Heart right ventricle (tissue), 16 donors: ENCODE measurements around the gene CEACAM20. TPM values are rescaled to one million over a fixed set of nuclear protein-coding genes. Genes with fewer than 3 reads are reported as not detected.

ENCODE experiments used
- ATAC-seq, 8 donors: fragments of 200-7000 bp; cut with Tn5 transposase; one replicate each; pipeline ENCODE4 v1.9.1; 2020; ENCODE audit warnings: mild to moderate bottlenecking in 8 of 8, moderate library complexity in 8 of 8, moderate number of reproducible peaks in 1 of 8
- DNase-seq, 2 donors: peaks; one replicate each; pipeline ENCODE4 v3.0.0-alpha.2; 2020
- H3K27ac ChIP-seq, 10 donors: fragments of 200-600 bp; sonication (generic) in 2 of 10; one replicate each; pipeline versions ENCODE4 v1.5.0 to v1.8.0; 2020 to 2022; ENCODE audit warnings: mild to moderate bottlenecking in 3 of 10
- H3K27me3 ChIP-seq, 7 donors: fragments of 200-600 bp; one replicate each; pipeline ENCODE4 v1.8.0; 2021 to 2022; ENCODE audit warnings: mild to moderate bottlenecking in 2 of 7
- H3K36me3 ChIP-seq, 9 donors: fragments of 200-600 bp; sonication (generic) in 1 of 9; one replicate each; pipeline versions ENCODE4 v1.5.0 to v1.8.0; 2020 to 2022; ENCODE audit warnings: mild to moderate bottlenecking in 2 of 9
- H3K4me1 ChIP-seq, 9 donors: fragments of 200-600 bp; sonication (generic) in 1 of 9; one replicate each; pipeline versions ENCODE4 v1.5.0 to v1.8.0; 2020 to 2022; ENCODE audit warnings: mild to moderate bottlenecking in 4 of 9
- H3K4me3 ChIP-seq, 10 donors: fragments of 200-600 bp; sonication (generic) in 2 of 10; one replicate each; pipeline versions ENCODE4 v1.5.0 to v1.8.0; 2020 to 2022; ENCODE audit warnings: mild to moderate bottlenecking in 7 of 10, moderate library complexity in 2 of 10
- H3K9me3 ChIP-seq, 11 donors: fragments of 200-600 bp in 10 of 11; sonication (generic) in 2 of 11; one replicate each; pipeline versions ENCODE4 v1.5.0 to v1.8.0; 2013 to 2022; ENCODE audit warnings: mild to moderate bottlenecking in 2 of 11, control low read depth in 1 of 11, moderate library complexity in 1 of 11
- WGBS, 2 donors: extraction: QIAGEN DNeasy Blood & Tissue Kit; methylation state at CpG; one replicate each; pipeline ENCODE4 v1.1.7; 2013; ENCODE audit warnings: inconsistent platforms in 1 of 2; 5-methylcytosine and 5-hydroxymethylcytosine counted together
- intact Hi-C, 10 donors: fragments of 100-400 bp; cut with DNase I; formaldehyde crosslinking; loops; one replicate each; pipeline versions ENCODE4 v1.11.1 to v1.14.2; 2022
- polyA plus RNA-seq, 2 donors: library from polyadenylated mRNA; stranded (reverse); fragments of 200-250 nt; gene quantifications; one replicate each; pipeline ENCODE4 v1.2.3, GENCODE V29; 2013
- total RNA-seq, 10 donors: library from RNA; stranded (reverse); fragmentation: NEBNext Ultra II Directional in 3 of 10; extraction: Animal tissue kit (Norgen Biotek cat#: 25700) in 3 of 10; gene quantifications; one replicate each; pipeline versions ENCODE4 v1.2.1 to v1.2.4, GENCODE V29; 2021 to 2023
- TF ChIP-seq, protein P1 (sequence below), 9 donors: fragments of 200-600 bp; sonication (generic) in 2 of 9; IDR thresholded peaks; one replicate each; pipeline versions ENCODE4 v1.5.0 to v1.8.0; 2021 to 2022; ENCODE audit warnings: antibody characterized with exemption in 9 of 9, mild to moderate bottlenecking in 5 of 9, moderate library complexity in 1 of 9
- donor health status: Arrhythmogenic right ventricular cardiomyopathy.
- donor health status: ischemic (EF 13 %, LVEDD 7.1; RV severe dilation, severe dysfunction).
- donor health status: healthy with polysubstance abuse.
- donor health status: DM: no; HTN: yes; CAD: no.
- donor health status: DM: no; HTN: no; CAD: no.
- donor health status: ischemic (EF 25% LVEDD 6.9; RV normal size, moderate dysfunction).
- donor health status: ischemic (EF 25% LVEDD 5.7; RV mildly dilated, moderate dysfunction).
- donor health status: healthy.
- donor health status: DM: yes; HTN: yes; CAD: no.
- donor health status: Ischemic cardiomyopathy.
- donor health status: ischemic (EF 35%, LVEDD 5.7; RV mildly dilated, moderate dysfunction).
- donor health status: nonischemic (EF 11% LVEDD 7.7; RV severe dilation, severe dysfunction).
- donor health status: DM: yes; HTN: yes; CAD: no.
- donor health status: PGD.
- donor health status: ischemic (EF 29% LVEDD 5.4; RV normal size, mild dysfunction).
- donor health status: nonischemic (EF 23%, LVEDD 6.1; RV moderate dilation, normal function).

Gene CEACAM20
- total and polyA plus RNA-seq, 12 donors = not detected

- no peak for ATAC-seq
- H3K4me3 ChIP-seq = no peak overlapping the region
- peaks cover 0 to 47% (median 13%) of the 10 kb centered on the region in 7 donors for H3K27me3 ChIP-seq
- TF ChIP-seq, protein P1, sequence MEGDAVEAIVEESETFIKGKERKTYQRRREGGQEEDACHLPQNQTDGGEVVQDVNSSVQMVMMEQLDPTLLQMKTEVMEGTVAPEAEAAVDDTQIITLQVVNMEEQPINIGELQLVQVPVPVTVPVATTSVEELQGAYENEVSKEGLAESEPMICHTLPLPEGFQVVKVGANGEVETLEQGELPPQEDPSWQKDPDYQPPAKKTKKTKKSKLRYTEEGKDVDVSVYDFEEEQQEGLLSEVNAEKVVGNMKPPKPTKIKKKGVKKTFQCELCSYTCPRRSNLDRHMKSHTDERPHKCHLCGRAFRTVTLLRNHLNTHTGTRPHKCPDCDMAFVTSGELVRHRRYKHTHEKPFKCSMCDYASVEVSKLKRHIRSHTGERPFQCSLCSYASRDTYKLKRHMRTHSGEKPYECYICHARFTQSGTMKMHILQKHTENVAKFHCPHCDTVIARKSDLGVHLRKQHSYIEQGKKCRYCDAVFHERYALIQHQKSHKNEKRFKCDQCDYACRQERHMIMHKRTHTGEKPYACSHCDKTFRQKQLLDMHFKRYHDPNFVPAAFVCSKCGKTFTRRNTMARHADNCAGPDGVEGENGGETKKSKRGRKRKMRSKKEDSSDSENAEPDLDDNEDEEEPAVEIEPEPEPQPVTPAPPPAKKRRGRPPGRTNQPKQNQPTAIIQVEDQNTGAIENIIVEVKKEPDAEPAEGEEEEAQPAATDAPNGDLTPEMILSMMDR (IDR thresholded peaks at IDR 0.05) = no peak
- intact Hi-C loops = no loop called here
- H3K9me3 ChIP-seq = peaks cover 0 to 6% (median 0%) of the 10 kb centered on the region in 11 donors
- no peaks in the 10 kb centered on the region for H3K4me1 ChIP-seq
- H3K27ac ChIP-seq = no peak overlapping the region
- H3K36me3 ChIP-seq = no peaks in the 10 kb centered on the region
- DNase-seq = no peak
Measured at GRCh38 chr19:44509478-44509877, 20.0 kb downstream of the CEACAM20 start.

GRCh38 chr19:44499962-44500949 lies 29.2 kb downstream of the CEACAM20 start, which contains the start of gene ZNF180:
TSS of gene ZNF180 (minus strand) at chr19:44500522. CDS start at chr19:44497334, 3,188 bp downstream.
- Histone ChIP-seq H3K27ac (peak within 1 kb of the TSS; percentile 77 to 97 (median 90)), H3K4me3 (peak within 1 kb of the TSS; percentile 51 to 98 (median 84)), H3K27me3 (peaks cover 0 to 7% (median 0%) of the 10 kb centered on the region in 7 donors), H3K36me3 (peaks cover 0 to 29% (median 22%) of the 10 kb centered on the region in 9 donors), H3K4me1 (peaks cover 7 to 19% (median 15%) of the 10 kb centered on the region in 9 donors), H3K9me3 (peaks cover 0 to 42% (median 22%) of the 10 kb centered on the region in 11 donors)
- TF ChIP-seq, protein P1 (IDR thresholded peaks at IDR 0.05) = peak; percentile 16 to 63 (median 56)
- DNase-seq = peak; percentile 96
- peak; percentile 96 to 99 (median 98) for ATAC-seq
- intact Hi-C loops = no loop called here
- 0% methylated on average over 77 to 78 of the region's 78 CpGs for WGBS, 2 donors

DNA sequence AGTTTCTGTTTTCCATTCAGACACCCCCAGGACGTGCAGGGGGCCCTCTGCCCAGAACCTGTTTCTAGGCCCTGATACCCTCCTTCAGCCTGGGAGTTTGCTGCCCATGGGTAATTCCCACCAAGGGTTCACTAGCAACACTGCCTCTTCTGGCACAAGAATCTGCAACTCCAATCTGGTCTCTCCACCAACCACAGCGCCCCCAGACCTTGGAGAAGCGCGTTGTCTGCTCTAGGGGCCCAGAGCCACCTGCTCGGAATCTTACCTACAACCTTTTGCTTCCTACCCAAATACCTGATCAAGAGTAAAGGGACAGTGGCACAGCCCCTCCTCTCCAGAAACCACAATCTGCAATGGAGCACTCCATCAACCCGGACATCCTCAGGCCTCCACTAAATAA lies 29.9 kb downstream of the CEACAM20 start:
- TF ChIP-seq, protein P1 (IDR thresholded peaks at IDR 0.05) = no peak
- Histone ChIP-seq H3K36me3 (peaks cover 0 to 36% (median 29%) of the 10 kb centered on the region in 9 donors), H3K4me1 (peaks cover 7 to 19% (median 15%) of the 10 kb centered on the region in 9 donors), H3K27me3 (peaks cover 0 to under 1% (median 0%) of the 10 kb centered on the region in 7 donors), H3K9me3 (peaks cover 0 to 49% (median 28%) of the 10 kb centered on the region in 11 donors), H3K27ac (peak overlapping the region in 3 of 10 donors; percentile 85 to 95 (median 95)), H3K4me3 (peak overlapping the region; percentile 51 to 98 (median 84))
- DNase-seq = no peak
- WGBS, 2 donors = 20 to 25% methylated on average over 6 of the region's 6 CpGs
- ATAC-seq = no peak
- intact Hi-C loops = no loop called here

DNA sequence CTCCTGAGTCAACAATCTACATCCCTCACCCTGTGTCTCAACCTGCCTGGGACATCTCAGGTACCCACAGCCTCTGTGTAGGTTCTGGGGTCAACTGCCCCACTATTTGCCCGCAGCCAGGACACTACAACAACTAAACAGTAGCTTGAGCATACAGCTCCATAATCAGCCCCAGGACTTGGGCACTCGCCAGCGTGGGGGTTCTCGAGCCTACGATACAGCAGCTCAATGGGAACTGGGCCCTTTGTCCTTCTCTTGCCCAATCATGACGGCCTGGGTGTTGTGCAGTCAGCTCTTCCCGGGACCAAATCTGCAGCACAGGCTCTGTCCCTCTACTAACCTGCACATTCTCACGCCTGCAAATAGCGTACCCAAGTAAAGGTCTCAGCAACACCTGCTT lies 30.5 kb downstream of the CEACAM20 start:
- Histone ChIP-seq H3K36me3 (peaks cover 2 to 42% (median 34%) of the 10 kb centered on the region in 9 donors), H3K9me3 (peaks cover 0 to 55% (median 34%) of the 10 kb centered on the region in 11 donors), H3K4me3 (peak overlapping the region in 4 of 10 donors; percentile 51 to 94 (median 84)), H3K27ac (no peak overlapping the region), H3K27me3 (no peaks in the 10 kb centered on the region), H3K4me1 (peaks cover 7 to 19% (median 15%) of the 10 kb centered on the region in 9 donors)
- intact Hi-C loops = no loop called here
- ATAC-seq (no peak), DNase-seq (no peak)
- TF ChIP-seq, protein P1 (IDR thresholded peaks at IDR 0.05) = no peak
- WGBS, 2 donors = 96 to 97% methylated on average over 9 of the region's 9 CpGs
